Mesendoderm (in vitro differentiated cells): ENCODE measurements around the gene SMTN.
"Not testable (repeated sequence)": the region's sequence is repeated elsewhere in the genome, so short reads cannot be mapped to it uniquely, and the experiment has no call there.

Experiments
- DNase-seq: peaks from one replicate; pipeline ENCODE4 v3.0.0; 2013
- H2AK5ac ChIP-seq: 2 replicates; pipeline ENCODE4 v1.6.1; 2013; ENCODE audit warnings: low read length, inconsistent platforms
- H2BK120ac ChIP-seq: 2 replicates; pipeline ENCODE4 v1.6.1; 2013; ENCODE audit warnings: low read depth, mild to moderate bottlenecking, low read length, moderate library complexity, mixed read lengths
- H2BK15ac ChIP-seq: replicated peaks from 2 replicates; pipeline ENCODE4 v1.6.1; 2013; ENCODE audit warnings: low read depth, mild to moderate bottlenecking, moderate library complexity
- H2BK5ac ChIP-seq: 2 replicates; pipeline ENCODE4 v1.6.1; 2013; ENCODE audit warnings: low read length, inconsistent platforms
- H3K18ac ChIP-seq: 2 replicates; pipeline ENCODE4 v1.6.1; 2013; ENCODE audit warnings: mild to moderate bottlenecking, low read length, mixed read lengths
- H3K23ac ChIP-seq: one replicate; pipeline ENCODE4 v1.6.1; 2013; ENCODE audit warnings: low read length
- H3K27ac ChIP-seq: 2 replicates; pipeline ENCODE4 v1.5.1; 2013; ENCODE audit warnings: low read depth, mild to moderate bottlenecking, inconsistent platforms, low read length, moderate library complexity
- H3K27me3 ChIP-seq: 2 replicates; pipeline ENCODE4 v1.6.1; 2013; ENCODE audit warnings: low read length, control low read depth, mild to moderate bottlenecking, inconsistent platforms; ENCODE audit not compliant: insufficient read depth, poor library complexity
- H3K36me3 ChIP-seq: 2 replicates; pipeline ENCODE4 v1.6.1; 2013; ENCODE audit warnings: low read length, inconsistent platforms; ENCODE audit not compliant: control insufficient read depth, insufficient read depth
- H3K4ac ChIP-seq: one replicate; pipeline ENCODE4 v1.6.1; 2013; ENCODE audit warnings: low read depth, mild to moderate bottlenecking, low read length, moderate library complexity
- H3K4me1 ChIP-seq: 2 replicates; pipeline ENCODE4 v1.6.1; 2013; ENCODE audit warnings: low read depth, low read length, inconsistent platforms; ENCODE audit not compliant: control insufficient read depth
- H3K4me2 ChIP-seq: 2 replicates; pipeline ENCODE4 v1.6.1; 2013; ENCODE audit warnings: low read length
- H3K4me3 ChIP-seq: 2 replicates; pipeline ENCODE4 v1.5.1; 2013; ENCODE audit warnings: mild to moderate bottlenecking, low read length
- H3K56ac ChIP-seq: one replicate; pipeline ENCODE4 v1.6.1; 2013; ENCODE audit warnings: low read length
- H3K79me1 ChIP-seq: 2 replicates; pipeline ENCODE4 v1.6.1; 2013; ENCODE audit warnings: low read length, inconsistent platforms
- H3K79me2 ChIP-seq: 2 replicates; pipeline ENCODE4 v1.6.1; 2013; ENCODE audit warnings: mild to moderate bottlenecking, low read length; ENCODE audit not compliant: control insufficient read depth, insufficient read depth
- H3K9ac ChIP-seq: 2 replicates; pipeline ENCODE4 v1.6.1; 2013; ENCODE audit warnings: low read length, inconsistent platforms
- H4K5ac ChIP-seq: one replicate; pipeline ENCODE4 v1.6.1; 2013; ENCODE audit warnings: low read length
- H4K8ac ChIP-seq: one replicate; pipeline ENCODE4 v1.6.1; 2013; ENCODE audit warnings: low read depth, mild to moderate bottlenecking, control low read depth, low read length, moderate library complexity
- WGBS: extraction: QIAGEN DNeasy Blood & Tissue Kit; methylation state at CpG from one replicate; pipeline ENCODE4 v1.1.7; 2013; ENCODE audit warnings: low lambda C conversion rate, missing lambda C conversion rate; ENCODE audit not compliant: insufficient coverage; ENCODE audit errors: extremely low coverage; 5-methylcytosine and 5-hydroxymethylcytosine counted together

The SMTN gene

DNA sequence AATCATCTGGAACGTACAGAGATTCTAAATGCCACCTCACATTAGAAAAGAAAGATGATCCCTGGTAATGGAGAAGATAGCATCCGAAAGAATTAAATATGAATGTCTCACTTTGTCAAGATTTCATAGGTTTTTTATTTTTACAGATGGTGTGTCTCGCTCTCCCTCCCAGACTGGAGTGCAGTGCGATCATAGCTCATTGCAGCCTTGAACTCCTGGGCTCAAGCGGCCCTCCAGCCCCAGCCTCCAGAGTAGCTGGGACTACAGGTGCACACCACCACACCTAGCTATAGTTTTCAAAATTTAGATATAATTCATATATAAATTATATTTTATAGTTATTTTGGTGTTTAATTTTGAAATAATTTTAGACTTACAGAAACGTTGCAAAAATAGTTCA, 16.7 kb upstream of the SMTN start:
- Histone ChIP-seq H3K79me2 (no peaks in the 10 kb centered on the region), H3K27me3 (no peaks in the 10 kb centered on the region), H3K36me3 (no peaks in the 10 kb centered on the region), H2AK5ac (no peak overlapping the region), H2BK5ac (no peak overlapping the region), H4K8ac (no peak overlapping the region), H3K18ac (no peak overlapping the region), H3K4ac (no peak overlapping the region), H2BK15ac (no peak overlapping the region), H3K4me3 (no peak overlapping the region), H3K9ac (no peak overlapping the region), H3K4me1 (no peaks in the 10 kb centered on the region), H3K23ac (no peak overlapping the region), H3K56ac (no peak overlapping the region), H3K79me1 (no peaks in the 10 kb centered on the region), H2BK120ac (no peak overlapping the region), H3K27ac (no peak overlapping the region), H4K5ac (no peak overlapping the region), H3K4me2 (no peak overlapping the region)
- no peak for DNase-seq
- WGBS = no CpG with 5 or more reads among the region's 6 CpGs

DNA sequence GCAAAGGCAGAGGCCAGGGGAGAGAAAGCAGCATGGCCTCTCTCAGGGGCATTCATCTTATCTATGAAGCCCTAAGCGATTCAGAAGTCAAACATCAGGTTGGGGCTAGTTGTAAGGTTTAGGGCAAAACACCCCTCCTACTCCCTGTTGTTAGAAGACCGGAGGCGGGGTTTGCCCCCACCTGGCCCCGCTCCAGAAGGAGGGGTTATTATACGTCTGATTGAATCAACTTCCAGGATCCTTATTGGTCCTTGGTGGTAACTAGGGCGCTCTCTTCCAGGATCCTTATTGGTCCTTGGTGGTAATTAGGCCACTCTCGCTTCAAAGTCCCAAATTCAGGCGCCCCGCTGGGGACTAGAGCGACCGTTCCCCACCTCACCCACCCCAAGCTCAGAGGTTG, 12.1 kb upstream of the SMTN start:
- Histone ChIP-seq H3K9ac (no peak overlapping the region), H3K18ac (no peak overlapping the region), H3K27me3 (no peaks in the 10 kb centered on the region), H3K56ac (no peak overlapping the region), H3K36me3 (no peaks in the 10 kb centered on the region), H3K79me2 (no peaks in the 10 kb centered on the region), H3K23ac (no peak overlapping the region), H3K4me1 (no peaks in the 10 kb centered on the region), H3K4me2 (no peak overlapping the region), H2BK15ac (no peak overlapping the region), H2BK5ac (no peak overlapping the region), H3K4me3 (no peak overlapping the region), H2BK120ac (no peak overlapping the region), H4K5ac (no peak overlapping the region), H3K79me1 (no peaks in the 10 kb centered on the region), H3K4ac (no peak overlapping the region), H4K8ac (no peak overlapping the region), H2AK5ac (no peak overlapping the region), H3K27ac (no peak overlapping the region)
- DNase-seq = no peak
- WGBS = no CpG with 5 or more reads among the region's 11 CpGs

DNA sequence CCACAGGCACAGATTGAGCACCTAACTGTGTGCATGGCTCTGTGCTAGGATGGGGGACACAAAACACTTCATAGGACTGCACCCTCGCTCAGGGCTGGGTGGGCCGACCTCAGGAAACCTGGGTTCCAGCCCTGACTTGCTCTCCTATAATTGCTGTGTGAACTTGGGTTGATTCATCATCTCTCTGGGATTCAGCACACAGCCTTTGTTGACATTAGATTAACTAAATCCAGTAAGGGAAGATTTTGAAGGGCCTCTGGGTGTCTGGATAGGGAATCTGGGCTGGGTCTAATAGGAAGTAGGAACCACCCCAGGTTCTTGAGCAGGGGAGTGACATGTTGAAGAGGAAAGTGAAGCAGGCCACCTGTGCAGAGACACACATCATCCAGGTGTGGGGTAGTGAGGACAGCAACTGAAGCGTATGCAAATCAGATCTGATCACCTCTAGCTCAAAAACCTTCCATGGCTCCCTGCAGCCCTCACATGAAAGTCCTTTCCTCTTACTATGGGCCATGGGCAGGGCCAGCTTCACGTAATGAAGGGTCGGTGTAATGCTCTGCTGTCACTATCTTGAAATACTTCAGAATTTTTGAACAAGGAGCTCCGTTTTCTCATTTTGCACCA, 11.3 kb upstream of the SMTN start:
- H2BK120ac ChIP-seq, H3K27me3 ChIP-seq, H2AK5ac ChIP-seq, H3K36me3 ChIP-seq, H3K23ac ChIP-seq, H3K4me1 ChIP-seq, H3K9ac ChIP-seq, H3K4ac ChIP-seq, H4K8ac ChIP-seq, H3K18ac ChIP-seq, H3K4me3 ChIP-seq, H3K4me2 ChIP-seq, DNase-seq, H3K56ac ChIP-seq, H3K27ac ChIP-seq, H3K79me1 ChIP-seq, H3K79me2 ChIP-seq, H4K5ac ChIP-seq, H2BK5ac ChIP-seq, H2BK15ac ChIP-seq: not testable (repeated sequence)
- no CpG with 5 or more reads among the region's 6 CpGs for WGBS

DNA sequence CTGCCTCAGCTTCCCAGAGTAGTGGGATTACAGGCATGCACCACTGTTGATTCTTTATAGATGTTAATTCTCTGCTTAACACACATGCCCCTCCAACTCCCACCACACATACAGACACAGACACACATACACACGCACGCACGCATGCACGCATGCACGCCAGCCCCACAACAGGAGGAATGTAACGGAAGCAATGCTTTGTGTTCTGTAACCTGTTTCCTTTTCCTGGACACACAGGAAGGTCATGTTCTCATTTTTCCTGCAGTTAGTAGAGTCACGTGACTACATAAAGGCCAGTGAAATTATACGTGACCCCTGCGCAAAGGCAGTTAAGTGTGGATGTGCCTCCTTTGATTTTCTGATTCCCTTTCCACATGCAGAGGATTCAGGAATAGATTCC, 8.0 kb upstream of the SMTN start:
- not testable (repeated sequence) for DNase-seq, H3K79me1 ChIP-seq
- WGBS = no CpG with 5 or more reads among the region's 9 CpGs

DNA sequence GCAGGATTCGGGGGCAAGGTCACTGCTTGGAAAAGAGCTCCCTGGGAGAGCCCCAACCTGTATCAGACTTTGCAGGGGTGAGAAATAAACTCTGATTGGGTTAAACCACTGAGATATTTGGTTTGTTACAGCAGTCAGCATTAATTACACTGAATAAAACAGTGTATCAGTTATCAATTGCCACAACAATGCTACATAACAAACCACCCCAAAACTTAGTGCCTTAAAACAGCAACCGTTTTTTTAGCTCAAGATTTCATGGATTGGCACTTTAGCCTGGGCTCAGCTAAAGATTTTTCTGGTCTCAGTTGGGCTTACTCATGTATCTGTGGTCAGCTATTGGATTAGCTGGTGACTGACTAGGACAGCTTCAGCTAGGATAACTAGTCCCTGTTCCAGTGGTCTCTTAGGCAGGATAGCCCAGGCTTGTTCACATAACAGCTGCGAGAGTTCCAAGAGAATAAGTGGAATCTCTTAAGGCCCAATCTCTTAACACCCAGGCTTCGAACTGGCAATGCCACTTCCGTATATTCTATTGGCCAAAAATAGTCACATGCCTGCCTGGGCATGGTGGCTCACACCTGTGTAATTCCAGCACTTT, 7.5 kb upstream of the SMTN start:
- H4K5ac ChIP-seq, H3K4me2 ChIP-seq, H3K79me1 ChIP-seq, DNase-seq, H3K4me1 ChIP-seq, H4K8ac ChIP-seq, H3K56ac ChIP-seq, H3K18ac ChIP-seq, H3K23ac ChIP-seq, H3K4ac ChIP-seq, H2AK5ac ChIP-seq, H3K27me3 ChIP-seq, H3K79me2 ChIP-seq, H2BK5ac ChIP-seq, H2BK120ac ChIP-seq, H2BK15ac ChIP-seq, H3K36me3 ChIP-seq, H3K4me3 ChIP-seq, H3K27ac ChIP-seq, H3K9ac ChIP-seq: not testable (repeated sequence)
- WGBS = no CpG with 5 or more reads among the region's 5 CpGs

More for the DNA sequence above, 8.0 kb upstream of the SMTN start:
- H3K27me3 ChIP-seq, H2BK120ac ChIP-seq, H3K79me2 ChIP-seq, H2BK15ac ChIP-seq, H4K5ac ChIP-seq, H3K36me3 ChIP-seq, H3K56ac ChIP-seq, H3K9ac ChIP-seq, H2BK5ac ChIP-seq, H2AK5ac ChIP-seq, H3K23ac ChIP-seq, H3K4me1 ChIP-seq, H3K27ac ChIP-seq, H3K4me3 ChIP-seq, H3K4me2 ChIP-seq, H4K8ac ChIP-seq, H3K4ac ChIP-seq, H3K18ac ChIP-seq: not testable (repeated sequence)

DNA sequence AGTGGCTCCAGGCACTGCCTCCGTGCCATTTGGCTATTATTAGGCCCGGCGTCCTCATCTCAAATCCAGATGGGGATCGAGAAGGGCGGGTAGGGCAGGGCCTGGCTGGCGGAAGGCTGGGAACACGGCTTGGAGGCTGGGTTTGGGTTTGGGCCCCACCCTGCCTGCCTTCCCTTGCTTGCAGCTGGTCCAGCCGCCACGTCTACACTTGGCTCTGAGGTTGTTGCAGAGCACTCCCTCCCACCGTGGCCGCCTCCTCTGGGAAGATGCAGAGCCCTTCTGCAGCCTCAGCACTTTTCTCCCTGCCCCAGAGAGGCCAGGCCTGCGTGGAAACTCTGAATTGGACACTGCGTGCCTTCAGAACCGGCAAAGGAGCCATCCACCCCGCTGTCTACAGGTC, 5.2 kb upstream of the SMTN start:
- H3K4me3 ChIP-seq = no peak overlapping the region
- H3K79me2 ChIP-seq = no peaks in the 10 kb centered on the region
- H3K4ac ChIP-seq = no peak overlapping the region
- H3K56ac ChIP-seq = no peak overlapping the region
- no peak overlapping the region for H4K8ac ChIP-seq
- H2BK5ac ChIP-seq = no peak overlapping the region
- no peaks in the 10 kb centered on the region for H3K79me1 ChIP-seq
- no peaks in the 10 kb centered on the region for H3K27me3 ChIP-seq
- no peak for DNase-seq
- H3K23ac ChIP-seq = no peak overlapping the region
- no peaks in the 10 kb centered on the region for H3K36me3 ChIP-seq
- H2BK15ac ChIP-seq = no peak overlapping the region
- H3K4me1 ChIP-seq = peaks cover 2% of the 10 kb centered on the region
- no peak overlapping the region for H3K4me2 ChIP-seq
- no peak overlapping the region for H3K18ac ChIP-seq
- H3K9ac ChIP-seq = no peak overlapping the region
- WGBS = no CpG with 5 or more reads among the region's 15 CpGs
- no peak overlapping the region for H4K5ac ChIP-seq
- no peak overlapping the region for H2BK120ac ChIP-seq
- H3K27ac ChIP-seq = no peak overlapping the region
- no peak overlapping the region for H2AK5ac ChIP-seq
